Mesendoderm (in vitro differentiated cells): ENCODE results near the gene HAPLN1.

ENCODE experiments used
- DNase-seq: peaks from one replicate; pipeline ENCODE4 v3.0.0; 2013
- H2AK5ac ChIP-seq: 2 replicates; pipeline ENCODE4 v1.6.1; 2013; ENCODE audit warnings: low read length, inconsistent platforms
- H2BK120ac ChIP-seq: 2 replicates; pipeline ENCODE4 v1.6.1; 2013; ENCODE audit warnings: low read depth, mild to moderate bottlenecking, low read length, moderate library complexity, mixed read lengths
- H2BK15ac ChIP-seq: replicated peaks from 2 replicates; pipeline ENCODE4 v1.6.1; 2013; ENCODE audit warnings: low read depth, mild to moderate bottlenecking, moderate library complexity
- H2BK5ac ChIP-seq: 2 replicates; pipeline ENCODE4 v1.6.1; 2013; ENCODE audit warnings: low read length, inconsistent platforms
- H3K18ac ChIP-seq: 2 replicates; pipeline ENCODE4 v1.6.1; 2013; ENCODE audit warnings: mild to moderate bottlenecking, low read length, mixed read lengths
- H3K23ac ChIP-seq: one replicate; pipeline ENCODE4 v1.6.1; 2013; ENCODE audit warnings: low read length
- H3K27ac ChIP-seq: 2 replicates; pipeline ENCODE4 v1.5.1; 2013; ENCODE audit warnings: low read depth, mild to moderate bottlenecking, inconsistent platforms, low read length, moderate library complexity
- H3K27me3 ChIP-seq: 2 replicates; pipeline ENCODE4 v1.6.1; 2013; ENCODE audit warnings: low read length, control low read depth, mild to moderate bottlenecking, inconsistent platforms; ENCODE audit not compliant: insufficient read depth, poor library complexity
- H3K36me3 ChIP-seq: 2 replicates; pipeline ENCODE4 v1.6.1; 2013; ENCODE audit warnings: low read length, inconsistent platforms; ENCODE audit not compliant: control insufficient read depth, insufficient read depth
- H3K4ac ChIP-seq: one replicate; pipeline ENCODE4 v1.6.1; 2013; ENCODE audit warnings: low read depth, mild to moderate bottlenecking, low read length, moderate library complexity
- H3K4me1 ChIP-seq: 2 replicates; pipeline ENCODE4 v1.6.1; 2013; ENCODE audit warnings: low read depth, low read length, inconsistent platforms; ENCODE audit not compliant: control insufficient read depth
- H3K4me2 ChIP-seq: 2 replicates; pipeline ENCODE4 v1.6.1; 2013; ENCODE audit warnings: low read length
- H3K4me3 ChIP-seq: 2 replicates; pipeline ENCODE4 v1.5.1; 2013; ENCODE audit warnings: mild to moderate bottlenecking, low read length
- H3K56ac ChIP-seq: one replicate; pipeline ENCODE4 v1.6.1; 2013; ENCODE audit warnings: low read length
- H3K79me1 ChIP-seq: 2 replicates; pipeline ENCODE4 v1.6.1; 2013; ENCODE audit warnings: low read length, inconsistent platforms
- H3K79me2 ChIP-seq: 2 replicates; pipeline ENCODE4 v1.6.1; 2013; ENCODE audit warnings: mild to moderate bottlenecking, low read length; ENCODE audit not compliant: control insufficient read depth, insufficient read depth
- H3K9ac ChIP-seq: 2 replicates; pipeline ENCODE4 v1.6.1; 2013; ENCODE audit warnings: low read length, inconsistent platforms
- H4K5ac ChIP-seq: one replicate; pipeline ENCODE4 v1.6.1; 2013; ENCODE audit warnings: low read length
- H4K8ac ChIP-seq: one replicate; pipeline ENCODE4 v1.6.1; 2013; ENCODE audit warnings: low read depth, mild to moderate bottlenecking, control low read depth, low read length, moderate library complexity
- WGBS: extraction: QIAGEN DNeasy Blood & Tissue Kit; methylation state at CpG from one replicate; pipeline ENCODE4 v1.1.7; 2013; ENCODE audit warnings: low lambda C conversion rate, missing lambda C conversion rate; ENCODE audit not compliant: insufficient coverage; ENCODE audit errors: extremely low coverage; 5-methylcytosine and 5-hydroxymethylcytosine counted together

HAPLN1 gene

DNA sequence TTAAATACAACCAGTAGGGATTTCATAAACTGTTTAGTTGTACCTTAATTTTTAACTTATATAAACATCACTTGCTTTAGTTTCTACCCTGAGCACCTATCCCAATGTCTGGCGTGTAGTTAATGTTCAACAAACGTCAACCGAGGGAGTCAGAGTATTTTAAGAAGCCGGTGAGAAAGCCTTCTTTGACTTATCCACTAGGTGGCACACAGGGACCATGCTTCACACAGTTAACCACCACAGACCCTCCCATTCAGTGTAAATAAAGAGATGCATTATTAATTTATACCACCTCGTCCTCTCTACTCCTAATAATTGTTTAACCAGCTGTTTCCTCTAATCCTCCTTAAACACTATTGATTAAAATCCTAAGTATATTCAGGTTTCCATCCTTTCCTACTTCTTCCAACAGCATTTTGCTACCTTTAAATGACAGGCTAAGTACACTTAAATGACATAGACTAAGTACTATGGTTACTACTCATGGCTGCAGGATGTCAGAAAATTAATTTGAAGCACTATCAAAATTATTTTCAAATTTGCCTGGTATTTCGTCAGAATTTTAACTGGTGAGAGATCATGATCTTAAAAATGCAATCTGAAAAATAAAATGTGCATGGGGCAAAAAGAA lies 2.3 kb downstream of the HAPLN1 start:
- no peaks in the 10 kb centered on the region for H3K79me2 ChIP-seq
- no peak overlapping the region for H3K4ac ChIP-seq
- no CpG with 5 or more reads among the region's 6 CpGs for WGBS
- no peak overlapping the region for H4K8ac ChIP-seq
- H3K79me1 ChIP-seq, result no peaks in the 10 kb centered on the region
- no peak overlapping the region for H3K27ac ChIP-seq
- H3K9ac ChIP-seq, result no peak overlapping the region
- no peak overlapping the region for H3K23ac ChIP-seq
- H3K4me2 ChIP-seq, result no peak overlapping the region
- peaks cover 4% of the 10 kb centered on the region for H3K4me1 ChIP-seq
- no peak overlapping the region for H3K56ac ChIP-seq
- H2AK5ac ChIP-seq, result no peak overlapping the region
- no peak overlapping the region for H4K5ac ChIP-seq
- no peaks in the 10 kb centered on the region for H3K27me3 ChIP-seq
- no peak overlapping the region for H2BK15ac ChIP-seq
- no peaks in the 10 kb centered on the region for H3K36me3 ChIP-seq
- no peak overlapping the region for H3K4me3 ChIP-seq
- no peak overlapping the region for H2BK5ac ChIP-seq
- DNase-seq, result peak; percentile 84
- H3K18ac ChIP-seq, result no peak overlapping the region
- H2BK120ac ChIP-seq, result no peak overlapping the region

DNA sequence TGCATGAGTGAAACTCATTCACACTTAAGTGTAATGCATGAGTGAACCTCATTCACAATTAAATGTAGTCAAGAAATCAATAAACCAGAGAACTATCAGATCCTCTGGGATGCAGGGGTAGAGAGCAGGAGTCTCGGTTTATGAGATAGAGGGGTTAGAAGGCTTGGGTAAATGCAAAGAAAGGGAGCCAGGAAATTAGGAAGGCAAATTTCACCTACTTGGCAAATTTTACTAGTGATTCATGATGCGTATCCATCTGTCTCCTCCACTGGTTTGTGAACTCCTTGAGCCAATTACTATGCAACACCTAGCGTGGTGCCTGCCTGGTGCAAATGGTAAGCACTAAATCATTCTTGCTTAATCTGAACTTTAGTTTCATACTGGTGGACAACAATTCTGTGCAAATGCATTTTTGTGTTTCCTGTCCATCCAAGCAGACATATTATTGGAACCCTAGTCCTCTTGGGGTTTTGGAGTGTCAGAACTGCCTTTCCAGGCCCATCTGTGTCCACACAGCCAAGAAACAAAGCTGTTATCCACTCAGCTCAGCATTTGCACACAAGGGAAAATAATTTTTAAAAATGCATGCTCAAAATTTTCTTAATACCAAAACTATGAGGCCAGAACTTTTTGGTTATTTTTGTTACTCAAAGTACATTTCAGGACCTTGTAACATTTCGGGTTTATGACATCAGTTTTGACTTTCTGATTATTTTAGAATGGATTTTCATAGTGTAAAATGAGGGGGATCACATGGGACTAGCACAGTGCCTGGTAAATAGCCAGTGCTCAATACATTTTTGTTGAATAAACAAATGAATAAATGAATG lies 5.2 kb downstream of the HAPLN1 start:
- no peak overlapping the region for H3K23ac ChIP-seq
- H3K36me3 ChIP-seq, result no peaks in the 10 kb centered on the region
- H3K4me1 ChIP-seq, result peaks cover 4% of the 10 kb centered on the region
- peak; percentile 44 for DNase-seq
- H3K56ac ChIP-seq, result no peak overlapping the region
- no peaks in the 10 kb centered on the region for H3K79me2 ChIP-seq
- H3K27me3 ChIP-seq, result no peaks in the 10 kb centered on the region
- no peak overlapping the region for H2BK15ac ChIP-seq
- H2BK120ac ChIP-seq, result no peak overlapping the region
- no peaks in the 10 kb centered on the region for H3K79me1 ChIP-seq
- H4K8ac ChIP-seq, result no peak overlapping the region
- no peak overlapping the region for H3K9ac ChIP-seq
- no peak overlapping the region for H3K27ac ChIP-seq
- no peak overlapping the region for H2BK5ac ChIP-seq
- H3K18ac ChIP-seq, result no peak overlapping the region
- WGBS, result no CpG with 5 or more reads among the region's 4 CpGs
- no peak overlapping the region for H3K4ac ChIP-seq
- no peak overlapping the region for H3K4me3 ChIP-seq
- H2AK5ac ChIP-seq, result no peak overlapping the region
- no peak overlapping the region for H3K4me2 ChIP-seq
- no peak overlapping the region for H4K5ac ChIP-seq

DNA sequence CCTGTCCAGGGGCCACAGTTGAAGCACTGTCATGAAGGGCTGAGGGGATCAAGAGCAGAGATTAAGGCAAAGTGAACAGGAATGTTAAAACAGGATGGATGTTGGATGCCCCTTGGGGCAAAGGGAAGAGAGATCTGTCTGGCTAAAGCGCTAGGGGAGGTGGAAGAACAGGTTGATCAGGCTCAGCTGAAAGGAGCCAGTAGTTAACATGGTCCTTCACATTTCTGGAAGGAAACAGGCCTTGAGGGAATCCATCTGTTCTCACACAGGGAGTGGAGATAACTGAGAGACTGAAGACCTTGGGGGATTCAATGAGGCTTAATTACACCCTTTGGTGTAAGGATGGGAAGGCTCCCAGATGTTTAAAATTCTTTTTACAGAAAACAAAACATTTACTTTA lies 5.8 kb downstream of the HAPLN1 start:
- no peak overlapping the region for H2AK5ac ChIP-seq
- H3K4me3 ChIP-seq, result no peak overlapping the region
- H3K79me1 ChIP-seq, result no peaks in the 10 kb centered on the region
- no peak overlapping the region for H3K27ac ChIP-seq
- no peak overlapping the region for H2BK120ac ChIP-seq
- no peak overlapping the region for H3K18ac ChIP-seq
- DNase-seq, result peak; percentile 86
- H3K4me1 ChIP-seq, result peaks cover 4% of the 10 kb centered on the region
- no peaks in the 10 kb centered on the region for H3K27me3 ChIP-seq
- no CpG with 5 or more reads among the region's 1 CpG for WGBS
- no peak overlapping the region for H4K5ac ChIP-seq
- H4K8ac ChIP-seq, result no peak overlapping the region
- H3K4ac ChIP-seq, result no peak overlapping the region
- peak overlapping the region; percentile 22 for H3K56ac ChIP-seq
- no peak overlapping the region for H2BK15ac ChIP-seq
- no peaks in the 10 kb centered on the region for H3K36me3 ChIP-seq
- H3K9ac ChIP-seq, result no peak overlapping the region
- H3K23ac ChIP-seq, result no peak overlapping the region
- H3K4me2 ChIP-seq, result no peak overlapping the region
- no peaks in the 10 kb centered on the region for H3K79me2 ChIP-seq
- H2BK5ac ChIP-seq, result peak overlapping the region; percentile 62

DNA sequence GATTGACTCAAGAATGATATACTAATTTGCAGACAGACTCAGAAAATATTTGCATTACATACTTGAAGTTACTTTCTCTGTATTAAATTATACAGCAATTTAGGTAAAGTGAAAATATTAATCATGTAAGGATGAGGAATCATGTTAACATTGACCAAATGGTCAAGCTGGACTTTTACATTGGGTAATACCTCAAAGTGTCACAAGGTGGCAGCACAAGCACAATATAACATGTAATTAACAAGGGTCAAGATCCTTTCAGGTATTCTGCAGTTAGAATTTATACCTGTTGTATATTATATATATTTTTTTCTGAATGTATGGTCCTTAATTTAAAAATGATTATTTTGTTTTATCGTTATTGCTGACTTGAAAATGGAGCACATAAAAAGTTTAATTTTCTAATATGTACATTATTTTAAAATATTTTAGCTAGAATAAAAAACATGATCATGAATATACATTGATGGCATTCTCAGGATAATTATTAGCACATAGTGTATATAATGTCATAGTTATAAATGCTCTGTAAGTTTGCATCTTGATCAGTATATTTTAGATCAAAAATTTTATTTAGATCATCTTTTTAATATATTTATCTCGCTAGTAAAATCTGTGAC lies 8.6 kb downstream of the HAPLN1 start:
- Histone ChIP-seq H3K36me3 (no peaks in the 10 kb centered on the region), H3K79me1 (no peaks in the 10 kb centered on the region), H3K4me3 (no peak overlapping the region), H3K23ac (no peak overlapping the region), H2AK5ac (no peak overlapping the region), H3K9ac (no peak overlapping the region), H3K18ac (no peak overlapping the region), H4K8ac (no peak overlapping the region), H3K56ac (no peak overlapping the region), H3K79me2 (no peaks in the 10 kb centered on the region), H3K27me3 (no peaks in the 10 kb centered on the region), H4K5ac (no peak overlapping the region), H3K27ac (no peak overlapping the region), H3K4me2 (no peak overlapping the region), H3K4me1 (peaks cover 4% of the 10 kb centered on the region), H2BK5ac (no peak overlapping the region), H3K4ac (no peak overlapping the region), H2BK15ac (no peak overlapping the region), H2BK120ac (no peak overlapping the region)
- no CpG with 5 or more reads among the region's 2 CpGs for WGBS
- peak; percentile 51 for DNase-seq

DNA sequence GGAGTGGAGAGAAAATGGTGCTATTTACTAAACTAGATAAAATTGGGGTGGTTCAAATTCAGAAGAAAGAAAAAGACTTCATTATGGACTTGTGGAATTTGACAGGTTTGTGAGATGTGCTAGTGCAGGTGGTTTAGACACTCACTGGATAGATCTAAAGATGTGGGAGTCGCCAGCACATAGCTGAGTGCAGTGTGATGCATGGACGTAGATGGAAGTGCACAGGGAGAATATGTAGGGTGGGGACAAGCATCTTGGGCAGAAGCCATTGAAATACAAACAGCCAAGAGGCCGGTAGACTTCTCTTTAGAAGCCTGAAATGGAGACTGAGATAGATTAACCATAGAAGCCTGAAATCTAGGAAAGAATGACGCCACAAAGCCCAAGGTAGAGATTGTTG lies 10.7 kb downstream of the HAPLN1 start:
- Histone ChIP-seq H3K36me3 (no peaks in the 10 kb centered on the region), H4K8ac (no peak overlapping the region), H3K4me3 (no peak overlapping the region), H2BK15ac (no peak overlapping the region), H2BK5ac (no peak overlapping the region), H3K4me1 (peaks cover 4% of the 10 kb centered on the region), H3K79me2 (no peaks in the 10 kb centered on the region), H2AK5ac (no peak overlapping the region), H2BK120ac (no peak overlapping the region), H3K23ac (no peak overlapping the region), H3K18ac (no peak overlapping the region), H3K9ac (no peak overlapping the region), H3K79me1 (no peaks in the 10 kb centered on the region), H4K5ac (no peak overlapping the region), H3K27ac (no peak overlapping the region), H3K4ac (no peak overlapping the region), H3K27me3 (no peaks in the 10 kb centered on the region), H3K4me2 (no peak overlapping the region), H3K56ac (no peak overlapping the region)
- WGBS, result no CpG with 5 or more reads among the region's 4 CpGs
- DNase-seq, result no peak
